NT2/D1 (cell line): ENCODE measurements around the gene PLRG1.

Source experiments
- YY1 ChIP-seq: IDR thresholded peaks from 2 replicates; pipeline ENCODE4 v1.6.1; 2011; ENCODE audit not compliant: insufficient read length, insufficient read depth
- ZNF274 ChIP-seq: IDR thresholded peaks from 2 replicates; pipeline ENCODE4 v1.6.1; 2011; ENCODE audit warnings: mild to moderate bottlenecking, low read depth, low read length

GRCh38 chr4:154490583-154491340, 59.4 kb downstream of the PLRG1 start:
- no peak for TF ChIP-seq YY1
- no peak for TF ChIP-seq ZNF274
